Measurements from ENCODE around the gene NGLY1. TPM values are rescaled to one million over a fixed set of nuclear protein-coding genes. Genes with fewer than 3 reads are reported as not detected.

The NGLY1 gene
- total and polyA plus RNA-seq, 2 of the 8 experiments (the other 6 are each of a cell fraction or from before 2014, with no cell fraction given) = 3.1 to 24.8 TPM

DNA sequence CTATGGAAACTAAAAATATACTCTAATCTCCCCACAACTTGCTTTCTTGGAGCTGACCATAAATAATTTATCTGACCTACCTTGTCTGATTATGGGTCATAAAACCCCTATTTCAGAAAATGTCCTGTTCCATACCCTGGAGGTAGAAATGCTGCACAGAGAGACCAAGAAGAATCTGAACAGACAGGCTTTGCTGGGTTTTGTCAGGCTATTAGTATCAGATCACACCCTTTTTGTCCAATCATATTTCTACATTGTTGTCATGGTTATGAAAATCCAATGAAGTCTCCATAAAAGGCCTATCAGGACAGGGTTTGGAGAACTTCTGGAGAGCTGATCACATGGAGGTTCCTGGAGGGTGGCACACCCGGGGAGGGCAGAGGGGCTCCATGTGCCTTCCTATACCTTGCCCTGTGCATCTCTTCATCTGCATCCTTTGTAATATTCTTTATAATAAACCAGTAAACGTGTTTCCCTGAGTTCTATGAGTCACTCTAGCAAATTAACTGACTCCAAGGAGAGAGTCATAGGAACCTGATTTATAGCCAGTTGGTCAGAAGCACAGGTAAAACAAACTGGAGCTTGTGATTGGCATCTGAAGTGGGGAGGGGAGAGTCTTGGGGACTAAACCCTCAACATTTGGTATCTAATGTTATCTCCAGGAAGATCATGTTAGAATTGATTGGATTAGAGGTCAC lies 58.1 kb downstream of the NGLY1 start:
- no peak overlapping the region for H4K5ac ChIP-seq (ENCODE audit: insufficient read length, low read depth, low read length)
- no peaks in the 10 kb centered on the region for H3K23me2 ChIP-seq (ENCODE audit: low read depth, low read length)
- no peak for FAIRE-seq
- peaks cover 0 to 2% (median 0%) of the 10 kb centered on the region in 4 experiments; a peak in 1 of 8 replicates for H3K36me3 ChIP-seq (ENCODE audit: control insufficient read depth in 2 of 4, insufficient read depth in 4 of 4, low read length in 3 of 4)
- no peak overlapping the region for H2BK120ac ChIP-seq (replicated peaks; ENCODE audit: low read depth, low read length)
- H3K79me2 ChIP-seq (ENCODE audit: control insufficient read depth in 1 of 2, insufficient read depth in 2 of 2, low read length in 2 of 2) = no peaks in the 10 kb centered on the region
- 97% methylated on average over 2 of the region's 2 CpGs; no CpG with 5 or more reads in 1 of the 2 experiments for WGBS, 2 experiments (ENCODE audit: extremely low coverage in 1 of 2, insufficient coverage in 1 of 2, insufficient read length in 1 of 2, insufficient replicate concordance in 2 of 2, low coverage in 1 of 2, low lambda C conversion rate in 2 of 2, missing lambda C conversion rate in 1 of 2)
- H3K14ac ChIP-seq (ENCODE audit: insufficient read length) = no peak overlapping the region
- no peaks in the 10 kb centered on the region for H3K4me1 ChIP-seq (replicated peaks in 1 of 4; ENCODE audit: control insufficient read depth in 3 of 4, insufficient read depth in 4 of 4, low read length in 3 of 4)
- no peak overlapping the region for H4K91ac ChIP-seq (replicated peaks; ENCODE audit: insufficient read length, low read length)
- H2AFZ ChIP-seq (ENCODE audit: low read length) = no peak overlapping the region
- H3K4me3 ChIP-seq (ENCODE audit: extremely low read depth in 1 of 4, insufficient read depth in 2 of 4, low read depth in 3 of 4, low read length in 4 of 4) = no peak overlapping the region
- no peak overlapping the region for H2BK15ac ChIP-seq (ENCODE audit: low read length)
- peaks cover 0 to 1% (median 0%) of the 10 kb centered on the region in 4 experiments; a peak in 1 of 7 replicates for H3K27me3 ChIP-seq (replicated peaks in 1 of 4; ENCODE audit: control insufficient read depth in 3 of 4, extremely low read depth in 1 of 4, insufficient read depth in 3 of 4, low read length in 3 of 4)
- no peaks in the 10 kb centered on the region for H3K9me3 ChIP-seq (ENCODE audit: insufficient read depth in 2 of 2, low read depth in 1 of 2, low read length in 1 of 2)
- ChIA-PET CTCF (ENCODE audit: partially characterized antibody) (no interaction called here), POLR2A (ENCODE audit: partially characterized antibody) (no interaction called here)
- H2BK5ac ChIP-seq (ENCODE audit: low read depth, low read length) = no peak overlapping the region
- no peak overlapping the region for H3K27ac ChIP-seq (ENCODE audit: low read depth, low read length)
- H3K79me1 ChIP-seq (ENCODE audit: low read depth, low read length) = no peaks in the 10 kb centered on the region
- H3K56ac ChIP-seq (replicated peaks; ENCODE audit: insufficient read length, low read depth, low read length) = no peak overlapping the region
- H3K9ac ChIP-seq (replicated peaks in 1 of 4; ENCODE audit: extremely low read depth in 1 of 4, low read depth in 3 of 4, low read length in 3 of 4) = no peak overlapping the region
- no peak overlapping the region for H3K4me2 ChIP-seq (ENCODE audit: insufficient read depth in 1 of 2, low read depth in 2 of 2, low read length in 2 of 2)
- no peak overlapping the region for H2AK5ac ChIP-seq (ENCODE audit: low read depth, low read length)
- no peak overlapping the region for H2BK12ac ChIP-seq (ENCODE audit: low read depth, low read length)
- no peaks in the 10 kb centered on the region for H4K20me1 ChIP-seq (replicated peaks in 1 of 2; ENCODE audit: control insufficient read depth in 1 of 2, insufficient read depth in 2 of 2, low read length in 2 of 2)
- no peak overlapping the region for H2BK20ac ChIP-seq (ENCODE audit: low read length)
- DNase-seq (ENCODE audit: low read depth in 1 of 2, low spot score in 2 of 2) = no peak
- H3K4ac ChIP-seq (replicated peaks; ENCODE audit: insufficient read length, low read depth, low read length) = no peak overlapping the region
- no peak overlapping the region for H4K8ac ChIP-seq (ENCODE audit: extremely low read depth, insufficient read depth, low read length)
- H3K18ac ChIP-seq (ENCODE audit: extremely low read depth, low read length) = no peak overlapping the region
- no peak overlapping the region for H3K23ac ChIP-seq (ENCODE audit: insufficient read length)
- TF ChIP-seq CEBPB (IDR thresholded peaks at IDR 0.05; ENCODE audit: low read depth, low read length) (no peak), GTF2F1 (IDR thresholded peaks at IDR 0.05; ENCODE audit: borderline replicate concordance, low read depth, low read length) (no peak), ZNF274 (IDR thresholded peaks at IDR 0.05; ENCODE audit: borderline replicate concordance, extremely low read depth, low read length) (no peak), JUND (IDR thresholded peaks at IDR 0.05; ENCODE audit: low read length) (no peak), EZH2 (IDR thresholded peaks at IDR 0.05; ENCODE audit: low read depth, low read length, severe bottlenecking) (no peak), KDM5A (IDR thresholded peaks at IDR 0.05; ENCODE audit: low read length) (no peak), RXRA (IDR thresholded peaks at IDR 0.05; ENCODE audit: insufficient read depth, low read depth, low read length) (no peak), SP1 (IDR thresholded peaks at IDR 0.05; ENCODE audit: low read depth, low read length) (no peak), SP2 (IDR thresholded peaks at IDR 0.05; ENCODE audit: low read length) (no peak), BRCA1 (IDR thresholded peaks at IDR 0.05; ENCODE audit: low read depth, low read length) (no peak), TAF7 (optimal IDR thresholded peaks at IDR 0.05; ENCODE audit: borderline replicate concordance, low read depth, low read length) (no peak), TBP (IDR thresholded peaks at IDR 0.05; ENCODE audit: low read depth, low read length) (no peak)
- TF ChIP-seq, protein P1, sequence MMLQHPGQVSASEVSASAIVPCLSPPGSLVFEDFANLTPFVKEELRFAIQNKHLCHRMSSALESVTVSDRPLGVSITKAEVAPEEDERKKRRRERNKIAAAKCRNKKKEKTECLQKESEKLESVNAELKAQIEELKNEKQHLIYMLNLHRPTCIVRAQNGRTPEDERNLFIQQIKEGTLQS (IDR thresholded peaks at IDR 0.05; ENCODE audit: insufficient read depth, low read depth, low read length) = no peak
